GM12873 (cell line): Measurements from ENCODE around the gene TOPBP1.

ENCODE experiments used
- TF ChIP-seq, protein P1 (sequence below): IDR thresholded peaks from 2 replicates; pipeline ENCODE4 v1.5.1; 2012; ENCODE audit warnings: low read depth, mild to moderate bottlenecking, moderate library complexity, low read length, control low read depth; ENCODE audit not compliant: insufficient read depth; ENCODE audit errors: missing control alignments

Gene TOPBP1

DNA sequence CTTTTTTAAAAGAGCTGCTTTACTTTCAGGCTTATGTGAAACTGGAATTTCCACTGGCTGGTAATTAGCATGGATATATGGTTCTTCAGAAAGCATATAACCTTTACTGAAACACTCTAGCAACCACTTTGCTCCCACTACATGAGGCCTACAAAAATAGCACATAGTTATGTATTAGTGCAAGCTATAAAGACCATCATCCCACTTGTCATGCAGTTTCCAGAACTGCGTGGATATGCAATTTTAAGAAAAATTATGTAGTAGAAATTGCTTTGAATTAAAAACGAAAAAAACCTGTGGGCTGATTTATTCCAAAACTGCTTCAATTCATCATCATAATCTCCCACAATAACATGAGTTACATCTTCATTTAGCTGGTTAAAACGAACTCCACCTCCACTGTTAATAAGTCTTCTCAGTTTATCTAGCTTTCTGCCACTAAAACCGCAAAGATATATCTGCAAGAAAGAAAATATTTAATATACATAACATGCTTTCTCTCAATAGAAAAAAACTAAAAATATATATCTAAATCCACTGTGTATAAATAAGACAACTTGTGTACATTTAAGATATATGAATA lies 12.2 kb downstream of the TOPBP1 start:
- TF ChIP-seq, protein P1, sequence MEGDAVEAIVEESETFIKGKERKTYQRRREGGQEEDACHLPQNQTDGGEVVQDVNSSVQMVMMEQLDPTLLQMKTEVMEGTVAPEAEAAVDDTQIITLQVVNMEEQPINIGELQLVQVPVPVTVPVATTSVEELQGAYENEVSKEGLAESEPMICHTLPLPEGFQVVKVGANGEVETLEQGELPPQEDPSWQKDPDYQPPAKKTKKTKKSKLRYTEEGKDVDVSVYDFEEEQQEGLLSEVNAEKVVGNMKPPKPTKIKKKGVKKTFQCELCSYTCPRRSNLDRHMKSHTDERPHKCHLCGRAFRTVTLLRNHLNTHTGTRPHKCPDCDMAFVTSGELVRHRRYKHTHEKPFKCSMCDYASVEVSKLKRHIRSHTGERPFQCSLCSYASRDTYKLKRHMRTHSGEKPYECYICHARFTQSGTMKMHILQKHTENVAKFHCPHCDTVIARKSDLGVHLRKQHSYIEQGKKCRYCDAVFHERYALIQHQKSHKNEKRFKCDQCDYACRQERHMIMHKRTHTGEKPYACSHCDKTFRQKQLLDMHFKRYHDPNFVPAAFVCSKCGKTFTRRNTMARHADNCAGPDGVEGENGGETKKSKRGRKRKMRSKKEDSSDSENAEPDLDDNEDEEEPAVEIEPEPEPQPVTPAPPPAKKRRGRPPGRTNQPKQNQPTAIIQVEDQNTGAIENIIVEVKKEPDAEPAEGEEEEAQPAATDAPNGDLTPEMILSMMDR: no peak

DNA sequence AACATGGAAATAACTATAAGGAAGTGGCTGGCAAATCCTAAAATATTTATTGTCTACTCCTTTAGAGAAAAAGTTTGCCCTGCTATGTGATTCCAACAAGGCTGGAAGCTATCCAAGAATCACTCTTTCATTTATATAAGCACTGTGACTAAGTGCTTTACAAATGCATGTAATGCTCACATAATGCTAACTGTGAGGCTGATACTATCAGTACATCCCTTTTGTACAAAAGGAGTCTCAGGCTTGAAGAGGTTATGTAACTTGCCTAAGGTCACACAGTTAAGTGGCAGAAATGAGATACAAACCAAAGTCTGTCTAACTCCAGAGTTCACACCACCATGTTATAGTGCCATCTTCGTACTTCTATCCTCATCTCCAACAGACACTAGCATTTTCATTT lies 17.0 kb downstream of the TOPBP1 start:
- TF ChIP-seq, protein P1: no peak

DNA sequence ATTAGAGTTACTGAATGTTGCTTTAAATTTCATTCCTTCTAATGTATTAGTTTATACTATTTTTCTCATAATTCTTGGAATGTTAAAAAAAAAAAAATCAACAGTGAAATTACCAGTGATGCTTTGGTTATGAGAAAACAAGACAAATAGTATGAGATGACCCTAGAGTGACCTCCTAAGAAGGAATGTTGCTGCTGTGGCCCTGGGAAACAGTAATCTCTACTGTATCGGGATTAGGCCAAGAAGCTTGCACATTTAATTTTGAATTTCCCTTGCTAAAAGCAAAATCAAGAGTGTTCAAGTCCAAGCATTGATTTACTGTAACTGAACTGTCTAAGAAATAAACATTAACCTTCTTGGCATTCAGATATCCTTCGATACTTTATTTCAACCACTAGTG lies 18.1 kb downstream of the TOPBP1 start:
- TF ChIP-seq, protein P1: no peak

DNA sequence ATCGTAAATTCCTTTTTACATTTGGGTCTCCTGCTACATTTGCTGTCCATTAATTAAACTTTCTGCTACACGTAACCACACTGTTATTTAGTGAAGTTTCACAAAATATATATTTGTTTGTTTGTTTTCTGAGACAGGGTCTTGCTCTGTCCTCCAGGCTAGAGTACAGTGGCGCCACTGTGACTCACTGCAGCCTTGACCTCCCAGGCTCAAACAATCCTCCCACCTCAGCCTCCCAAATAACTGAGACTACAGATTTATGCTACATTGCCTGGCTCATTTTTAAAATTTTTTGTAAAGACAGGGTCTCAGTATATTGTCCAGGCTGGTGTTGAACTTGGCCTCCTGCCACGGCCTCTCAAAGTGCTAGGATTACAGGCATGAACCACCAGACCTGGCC lies 20.5 kb downstream of the TOPBP1 start:
- TF ChIP-seq, protein P1: no peak

DNA sequence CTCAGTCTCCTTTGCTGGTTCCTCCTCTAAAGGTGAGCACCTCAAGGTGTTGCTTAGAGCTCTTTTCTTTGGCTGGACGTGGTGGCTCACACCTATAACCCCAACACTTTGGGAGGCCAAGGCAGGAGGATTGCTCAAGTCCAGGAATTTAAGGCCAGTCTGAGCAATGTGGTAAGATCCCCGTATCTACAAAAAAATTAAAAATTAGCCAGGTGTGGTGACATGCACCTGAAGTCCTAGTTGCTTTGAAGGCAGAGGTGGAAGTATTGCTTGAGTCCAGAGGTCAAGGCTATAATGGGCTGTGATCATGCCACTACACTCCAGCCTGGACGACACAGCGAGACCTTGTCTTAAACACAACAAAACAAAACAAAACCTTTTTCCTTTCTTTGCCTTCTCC lies 28.3 kb downstream of the TOPBP1 start:
- TF ChIP-seq, protein P1: no peak

DNA sequence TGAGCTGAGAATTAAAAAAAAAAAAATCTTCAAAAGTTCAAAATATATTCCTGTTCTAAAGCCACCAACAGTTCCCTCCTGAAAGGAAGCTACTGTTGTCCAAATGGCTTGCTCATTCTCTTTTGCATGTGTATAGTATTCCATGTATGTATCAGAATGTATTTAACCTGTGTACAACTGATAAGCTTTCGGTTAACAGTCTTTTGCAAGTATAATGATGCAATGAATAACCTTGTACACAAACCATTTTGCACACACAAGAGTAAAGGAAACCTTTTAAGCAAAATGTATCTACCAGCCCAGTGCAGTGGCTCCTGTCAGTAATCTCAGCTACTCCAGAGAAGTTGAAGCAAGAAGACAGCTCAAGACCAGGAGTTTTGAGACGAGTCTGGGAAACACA lies 32.6 kb downstream of the TOPBP1 start:
- TF ChIP-seq, protein P1: no peak

DNA sequence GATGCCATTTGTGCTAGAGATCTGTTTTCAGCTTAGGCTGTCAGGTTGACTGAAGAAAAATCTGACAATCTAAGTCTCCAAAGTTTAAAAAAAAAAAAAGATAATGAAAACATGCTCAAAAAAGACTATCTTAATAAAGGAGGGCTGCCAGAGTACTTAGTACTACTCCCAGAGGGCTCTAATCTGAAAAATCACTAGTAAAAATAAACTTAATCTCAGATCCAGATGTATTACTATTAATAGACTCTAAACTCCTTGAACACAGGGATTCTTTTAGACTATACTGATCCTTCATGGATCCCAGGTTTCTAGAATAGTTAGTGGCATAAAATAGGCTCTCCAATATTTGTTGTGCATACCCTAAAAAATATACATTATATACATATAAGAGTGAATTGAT lies 34.0 kb downstream of the TOPBP1 start:
- TF ChIP-seq, protein P1: no peak
